HG02763 (cell line): Measurements from ENCODE around the gene CAND2.

ENCODE experiments used
- ATAC-seq: cut with Tn5 transposase; IDR thresholded peaks from one replicate; pipeline ENCODE4 v1.9.1; 2021; ENCODE audit warnings: mild to moderate bottlenecking, moderate library complexity; ENCODE audit not compliant: unreplicated experiment

Gene CAND2

DNA sequence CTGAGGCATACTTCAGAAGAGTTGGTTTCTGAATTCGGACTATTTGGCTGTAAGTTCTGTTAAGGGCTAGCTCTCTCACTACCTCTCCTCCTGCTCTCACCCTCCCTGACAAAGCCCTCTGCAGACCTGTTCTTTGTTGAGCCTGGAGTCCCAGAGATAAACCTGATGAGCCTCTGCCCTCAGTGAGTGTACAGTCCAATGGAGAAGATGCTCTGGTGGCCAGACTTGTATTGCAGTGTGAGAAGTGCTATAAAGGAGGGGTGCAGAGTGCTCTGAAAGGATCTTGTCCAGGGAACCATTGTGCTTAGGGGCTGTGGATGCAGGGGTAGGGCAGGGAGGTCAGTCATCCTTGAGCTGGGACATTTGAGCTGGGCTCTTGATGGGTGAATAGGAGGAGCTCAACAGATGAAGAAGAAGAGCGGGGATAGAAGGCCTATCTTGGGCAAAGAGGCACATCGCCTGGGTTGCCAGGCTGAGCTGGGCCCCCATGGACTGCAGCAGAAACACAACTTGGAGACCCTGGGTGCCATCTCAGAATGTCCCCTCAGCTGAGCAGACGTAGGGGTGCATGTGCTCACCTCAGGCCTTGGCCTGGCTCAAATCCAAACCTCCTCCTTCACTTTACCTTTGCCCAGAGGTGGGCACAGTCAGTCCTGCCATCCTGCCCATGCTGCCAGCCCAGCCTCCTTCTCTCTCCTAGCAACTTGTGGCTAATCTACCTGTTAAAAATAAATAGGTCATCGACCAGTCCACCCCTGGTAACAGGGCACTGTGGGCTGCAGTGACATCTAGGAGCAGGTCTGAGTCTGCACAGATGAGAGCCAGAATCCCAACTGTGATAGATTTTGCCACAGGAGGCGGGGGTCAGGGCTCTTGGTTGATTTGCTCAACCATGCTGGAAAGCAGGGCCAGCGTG is 3.3 kb downstream of the CAND2 start:
- no peak for ATAC-seq

DNA sequence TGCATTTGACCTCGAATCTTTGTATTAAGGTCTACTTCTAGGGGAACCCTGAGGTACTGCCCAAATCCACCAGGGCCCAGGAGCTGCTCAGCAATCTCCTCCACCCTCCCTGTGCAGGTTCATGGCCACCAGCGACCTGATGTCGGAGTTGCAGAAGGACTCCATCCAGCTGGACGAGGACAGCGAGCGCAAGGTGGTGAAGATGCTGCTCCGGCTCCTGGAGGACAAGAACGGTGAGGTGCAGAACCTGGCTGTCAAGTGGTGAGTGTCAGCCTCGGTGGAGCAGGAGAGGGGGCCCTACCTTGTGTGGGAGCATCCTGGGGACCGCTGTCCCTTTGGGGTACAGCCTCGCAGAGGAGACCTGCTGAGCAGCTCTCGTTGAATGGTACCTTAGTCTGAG is 6.9 kb downstream of the CAND2 start:
- no peak for ATAC-seq

GRCh38 chr3:12807066-12807465 is 10.6 kb downstream of the CAND2 start:
- ATAC-seq, result no peak

DNA sequence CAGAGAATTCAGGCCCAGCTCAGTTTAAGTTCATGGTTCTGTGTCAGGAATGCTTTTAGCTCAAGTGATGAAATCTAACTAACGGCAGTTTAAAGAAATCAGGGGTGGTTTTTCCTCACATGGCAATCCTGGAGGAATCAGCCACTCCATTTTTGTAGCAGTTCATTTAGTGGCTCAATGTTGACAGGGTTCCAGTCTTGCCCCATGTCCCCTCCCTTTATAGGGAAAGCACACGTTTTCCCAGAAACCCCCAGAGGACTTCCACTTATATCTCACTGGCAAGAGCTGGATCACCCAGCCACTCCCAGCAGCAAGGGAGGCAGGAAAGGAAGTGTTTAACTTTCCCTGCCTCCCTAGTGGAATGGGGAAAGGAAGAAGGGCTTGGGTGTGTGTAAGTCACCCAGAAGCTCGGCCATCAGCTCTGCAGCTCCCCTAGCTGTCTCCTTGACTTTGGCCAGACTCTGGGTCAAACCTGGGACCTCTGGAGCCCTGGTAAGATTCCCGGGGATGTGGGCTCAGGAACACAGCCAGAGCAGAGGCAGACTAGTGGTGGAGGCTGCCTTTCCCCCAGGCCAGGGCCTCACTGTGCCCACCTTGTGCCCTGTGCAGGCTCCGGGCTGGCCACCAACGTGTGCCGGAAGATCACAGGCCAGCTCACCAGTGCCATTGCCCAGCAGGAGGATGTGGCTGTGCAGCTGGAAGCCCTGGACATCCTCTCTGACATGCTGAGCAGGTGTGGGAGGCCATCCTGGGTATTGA is 11.3 kb downstream of the CAND2 start:
- no peak for ATAC-seq

DNA sequence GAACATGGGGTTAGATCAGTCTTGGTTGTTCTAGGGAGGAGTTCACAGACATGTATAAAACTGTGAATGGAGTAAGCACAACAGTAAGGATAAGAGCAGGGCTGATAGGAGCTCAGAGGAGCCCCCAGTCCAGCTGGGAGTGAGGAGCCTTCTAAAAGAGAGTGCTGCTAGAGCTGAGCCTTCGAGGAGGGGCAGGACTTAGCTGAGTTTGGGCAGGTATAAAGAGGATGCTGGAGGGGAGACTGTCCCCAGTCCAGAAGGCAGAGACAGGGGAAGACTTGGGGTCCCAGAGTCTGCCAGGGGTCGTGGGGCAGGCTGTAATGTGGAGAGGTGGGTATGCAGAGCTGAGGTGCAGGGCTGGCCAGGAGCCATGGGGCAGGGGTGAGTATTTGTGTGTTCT is 12.1 kb downstream of the CAND2 start:
- ATAC-seq, result no peak

- ATAC-seq, result no peak
Measured at GRCh38 chr3:12809001-12809400, 12.5 kb downstream of the CAND2 start.

- ATAC-seq, result no peak
Measured at GRCh38 chr3:12809435-12809834, 13.0 kb downstream of the CAND2 start.

DNA sequence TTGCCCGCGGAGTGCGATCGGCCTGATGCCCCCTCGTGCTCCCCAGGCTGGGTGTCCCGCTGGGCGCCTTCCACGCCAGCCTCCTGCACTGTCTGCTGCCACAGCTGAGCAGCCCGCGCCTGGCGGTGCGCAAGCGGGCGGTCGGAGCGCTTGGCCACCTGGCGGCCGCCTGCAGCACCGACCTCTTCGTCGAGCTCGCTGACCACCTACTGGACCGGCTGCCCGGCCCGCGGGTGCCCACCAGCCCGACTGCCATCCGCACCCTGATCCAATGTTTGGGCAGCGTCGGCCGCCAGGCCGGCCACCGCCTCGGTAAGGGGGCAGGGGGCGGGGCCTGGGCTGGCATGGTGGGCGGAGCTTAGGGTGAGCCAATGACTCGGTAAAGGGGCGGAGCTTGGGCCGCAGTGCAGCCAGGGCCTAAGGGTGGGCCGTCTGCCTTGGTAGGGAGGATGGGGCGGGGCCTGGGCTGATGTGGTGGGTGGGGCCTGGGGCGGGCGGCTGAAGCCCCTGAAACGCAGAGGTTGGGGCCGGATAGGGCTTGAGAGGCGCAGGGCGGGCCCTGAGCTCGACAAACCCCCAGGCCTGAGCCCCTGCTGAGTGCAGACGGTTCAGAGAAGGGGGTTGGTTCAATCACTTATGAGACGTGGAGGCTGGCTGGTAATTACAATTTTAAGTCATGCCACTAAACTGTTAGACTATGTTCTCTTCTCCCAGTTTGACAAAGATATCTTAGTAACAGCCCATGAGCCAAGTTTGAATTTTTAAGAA is 13.7 kb downstream of the CAND2 start:
- ATAC-seq, result peak; percentile 98

DNA sequence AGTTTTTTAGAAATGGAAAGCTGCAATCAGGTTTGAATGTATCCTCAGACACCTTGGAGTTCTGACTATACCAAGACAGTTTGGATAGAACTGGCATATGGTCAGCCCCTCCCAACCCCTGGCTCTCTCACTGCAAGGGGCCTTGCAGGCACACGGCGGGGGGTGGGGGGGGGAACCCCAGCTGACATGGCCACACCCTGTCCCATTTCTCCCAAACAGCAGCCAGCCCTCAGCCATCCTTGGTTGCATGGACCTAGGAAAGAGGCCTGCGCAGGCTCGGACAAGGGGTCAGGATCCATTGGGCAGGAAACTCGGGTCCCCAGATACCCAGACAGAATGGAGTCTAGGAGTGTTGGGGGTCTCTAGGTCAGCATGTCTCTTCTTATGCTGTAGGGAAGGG is 14.5 kb downstream of the CAND2 start:
- ATAC-seq, result no peak

DNA sequence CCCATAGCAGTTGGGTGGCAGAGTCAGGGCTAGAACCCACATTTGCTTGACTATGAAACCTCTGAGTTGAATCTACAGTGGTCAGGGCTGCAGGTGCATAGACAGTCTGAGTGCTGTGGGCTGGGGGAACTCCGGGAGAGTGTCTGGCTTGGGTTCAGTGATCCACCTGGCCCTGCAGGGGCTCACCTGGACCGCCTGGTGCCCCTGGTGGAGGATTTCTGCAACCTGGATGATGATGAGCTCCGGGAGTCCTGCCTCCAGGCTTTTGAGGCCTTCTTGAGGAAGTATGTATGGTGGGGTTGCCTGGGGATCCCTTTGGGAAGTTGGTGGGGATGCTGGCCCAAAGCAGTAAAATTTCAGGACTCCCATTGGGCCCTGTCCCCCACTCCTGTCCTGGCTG is 16.3 kb downstream of the CAND2 start:
- no peak for ATAC-seq

DNA sequence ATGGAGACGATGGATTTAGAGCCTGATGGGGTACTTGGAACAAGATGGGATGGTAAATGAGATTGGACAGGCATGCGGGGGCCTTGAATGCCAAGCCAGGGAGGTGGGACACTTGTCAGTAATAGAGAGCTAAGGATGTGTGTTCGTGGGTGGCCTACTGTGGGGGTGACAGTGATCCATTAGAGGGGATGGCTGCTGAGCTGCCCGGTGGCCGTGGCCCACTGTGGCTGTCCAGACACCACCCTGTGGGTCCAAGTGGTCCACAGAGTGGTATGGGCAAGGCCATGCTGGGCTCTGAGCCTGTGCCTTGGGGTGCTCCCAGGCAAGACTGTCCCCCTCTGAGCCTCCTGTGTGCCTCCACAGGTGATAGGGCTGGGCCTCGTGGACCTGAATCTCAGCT is 17.5 kb downstream of the CAND2 start:
- no peak for ATAC-seq

GRCh38 chr3:12815078-12815477 is 18.6 kb downstream of the CAND2 start:
- ATAC-seq, result no peak

- no peak for ATAC-seq
Measured at GRCh38 chr3:12815719-12816118, 19.2 kb downstream of the CAND2 start.

DNA sequence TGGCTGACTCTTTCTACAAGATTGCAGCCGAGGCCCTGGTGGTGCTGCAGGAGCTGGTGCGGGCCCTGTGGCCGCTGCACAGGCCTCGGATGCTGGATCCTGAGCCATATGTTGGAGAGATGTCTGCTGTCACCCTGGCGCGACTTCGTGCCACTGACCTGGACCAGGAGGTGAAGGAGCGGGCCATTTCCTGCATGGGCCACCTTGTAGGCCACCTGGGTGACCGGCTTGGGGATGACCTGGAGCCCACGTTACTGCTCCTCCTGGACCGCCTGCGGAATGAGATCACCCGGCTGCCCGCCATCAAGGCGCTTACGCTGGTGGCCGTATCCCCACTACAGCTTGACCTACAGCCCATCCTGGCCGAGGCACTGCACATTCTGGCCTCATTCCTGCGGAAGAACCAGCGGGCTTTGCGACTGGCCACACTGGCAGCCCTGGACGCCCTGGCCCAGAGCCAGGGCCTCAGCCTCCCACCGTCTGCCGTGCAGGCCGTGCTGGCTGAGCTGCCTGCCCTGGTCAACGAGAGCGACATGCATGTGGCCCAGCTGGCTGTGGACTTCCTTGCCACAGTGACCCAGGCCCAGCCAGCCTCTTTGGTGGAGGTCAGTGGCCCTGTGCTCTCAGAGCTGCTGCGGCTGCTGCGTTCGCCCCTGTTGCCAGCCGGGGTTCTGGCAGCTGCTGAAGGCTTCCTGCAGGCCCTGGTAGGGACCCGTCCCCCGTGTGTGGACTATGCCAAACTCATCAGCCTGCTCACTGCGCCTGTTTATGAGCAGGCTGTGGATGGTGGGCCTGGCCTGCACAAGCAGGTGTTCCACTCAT is 20.3 kb downstream of the CAND2 start:
- no peak for ATAC-seq

- no peak for ATAC-seq
Measured at GRCh38 chr3:12817343-12817710, 20.8 kb downstream of the CAND2 start.

DNA sequence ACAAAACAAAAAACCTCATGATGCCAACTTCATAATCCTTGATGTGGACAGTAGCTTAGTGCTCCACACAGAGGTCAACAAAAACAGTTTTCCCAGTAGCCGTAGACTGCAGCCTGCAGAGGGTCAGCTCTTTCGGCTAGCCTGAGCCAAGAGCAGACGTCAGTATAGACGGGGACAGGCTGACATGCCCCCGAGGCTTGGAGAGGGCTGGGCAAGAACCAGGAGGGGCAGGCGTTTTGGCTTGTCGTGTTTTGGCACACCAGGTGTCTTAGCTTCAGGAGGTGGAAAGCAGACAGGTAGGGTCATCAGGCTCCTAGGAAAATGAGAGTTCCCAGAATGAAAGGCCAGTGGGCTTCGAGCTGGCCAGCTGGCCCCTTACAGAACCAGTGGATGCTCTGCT is 21.8 kb downstream of the CAND2 start:
- ATAC-seq, result no peak

DNA sequence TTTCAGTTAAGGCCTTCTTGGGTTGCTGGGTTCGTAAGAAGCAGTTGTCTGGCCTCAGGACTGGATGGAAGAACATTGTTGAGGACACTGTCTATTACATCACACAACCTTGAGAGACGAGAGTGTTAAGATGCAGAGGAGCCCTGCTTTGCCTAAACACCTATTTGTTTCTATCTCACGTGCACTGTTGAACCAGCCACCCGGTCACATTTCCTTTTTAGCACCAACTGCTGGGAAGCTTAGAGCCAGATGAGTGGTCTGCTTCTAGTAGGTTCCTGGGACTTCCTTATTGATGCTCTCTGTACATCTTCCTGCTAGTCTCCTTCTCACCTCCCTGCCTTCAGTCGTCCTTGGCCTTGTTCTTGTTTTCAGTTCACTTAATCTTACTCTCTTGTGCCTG is 22.3 kb downstream of the CAND2 start:
- no peak for ATAC-seq

DNA sequence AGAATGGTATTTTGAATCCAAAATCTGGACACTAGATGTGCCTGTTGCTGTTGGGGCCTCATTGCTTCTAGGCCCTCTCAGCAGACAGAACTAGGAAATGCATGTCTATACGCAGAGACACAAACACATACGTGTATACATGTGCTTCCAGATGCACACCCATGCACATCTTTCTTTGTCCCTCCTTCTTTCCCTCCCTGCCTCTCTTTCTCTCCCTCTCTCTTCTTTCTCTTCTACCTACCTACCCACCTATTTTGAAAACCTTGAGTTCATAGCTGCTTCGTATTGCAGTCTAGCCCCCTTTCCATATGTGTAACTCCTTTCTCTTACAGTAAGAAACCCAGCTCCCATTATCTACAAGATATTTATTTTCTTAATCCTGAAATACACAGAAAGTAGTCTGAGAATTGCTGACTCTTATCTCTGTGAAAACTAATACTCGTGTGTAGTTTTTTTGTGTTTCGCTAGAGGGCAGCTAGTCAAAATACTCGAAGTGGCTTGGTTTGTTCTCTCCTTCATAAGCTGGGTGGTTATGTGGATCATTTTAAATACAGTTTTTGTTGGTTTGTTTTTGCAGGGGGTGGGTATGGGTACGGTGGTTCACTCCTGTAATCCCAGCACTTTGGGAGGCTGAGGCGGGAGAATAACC is 26.4 kb downstream of the CAND2 start:
- ATAC-seq, result no peak

GRCh38 chr3:12824299-12824698 is 27.8 kb downstream of the CAND2 start:
- no peak for ATAC-seq

DNA sequence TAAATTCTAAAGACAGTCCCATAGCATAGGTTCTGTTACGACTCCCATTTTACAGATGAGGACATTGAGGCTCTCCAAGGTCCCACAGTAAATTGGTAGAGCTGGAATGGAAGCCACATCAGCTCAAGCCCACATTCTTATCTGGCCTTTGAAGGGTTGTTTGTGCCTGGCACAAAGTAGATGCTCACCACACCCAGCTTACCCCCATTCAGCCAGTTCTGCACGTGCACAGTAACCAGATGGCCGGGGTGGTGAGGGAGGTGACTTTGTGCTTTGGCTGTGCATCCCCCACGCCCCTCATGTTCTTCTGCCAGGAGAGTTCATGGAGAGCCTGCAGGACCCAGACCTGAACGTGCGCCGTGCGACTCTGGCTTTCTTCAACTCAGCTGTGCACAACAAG is 28.7 kb downstream of the CAND2 start:
- ATAC-seq, result no peak
